SK-N-SH (cell line): Measurements from ENCODE around the gene GRAMD2B. TPM values are rescaled to one million over a fixed set of nuclear protein-coding genes. Genes with fewer than 3 reads are reported as not detected.

Source experiments
- CTCF ChIA-PET: fragments of 300-600, 350-600 bp; formaldehyde crosslinking; extraction: SDS; loops from one replicate; lab custom pipeline; 2021; lab: Yijun Ruan, JAX
- POLR2A ChIA-PET: fragments of 350-600 bp; sonication (Branson Sonifier 250); formaldehyde crosslinking; extraction: SDS; loops from one replicate; lab custom pipeline; 2020; ENCODE audit warnings: antibody characterized with exemption, inconsistent platforms; lab: Yijun Ruan, JAX
- DNase-seq: peaks from one replicate; pipeline ENCODE4 v3.0.0; 2012
- H2AFZ ChIP-seq: fragments of 200-600 bp; sonication (generic); 2 replicates; pipeline ENCODE4 v1.8.1; 2016; ENCODE audit warnings: antibody characterized with exemption, mild to moderate bottlenecking, low read depth
- H3F3A ChIP-seq: fragments of 200-600 bp; sonication (generic); replicated peaks from 2 replicates; pipeline ENCODE3; 2016; ENCODE audit warnings: antibody characterized with exemption, mild to moderate bottlenecking; ENCODE audit not compliant: insufficient read depth
- H3K27ac ChIP-seq, 2 experiments: fragments of 200-500 bp in 1 of 2; fragments of 200-600 bp in 1 of 2; sonication (Bioruptor generic) in 1 of 2; sonication (generic), shearing (Covaris generic) in 1 of 2; 2 replicates each; pipeline versions ENCODE4 v1.5.1 to v1.6.1; 2014 to 2016; ENCODE audit warnings: low read depth in 2 of 2, inconsistent platforms in 1 of 2, low read length in 1 of 2, mild to moderate bottlenecking in 1 of 2, mixed read lengths in 1 of 2
- H3K27me3 ChIP-seq: fragments of 200-600 bp; sonication (generic), shearing (Covaris generic); 2 replicates; pipeline ENCODE4 v1.6.1; 2016; ENCODE audit warnings: mixed run types; ENCODE audit not compliant: insufficient read depth
- H3K36me3 ChIP-seq, 2 experiments: fragments of 200-500 bp in 1 of 2; fragments of 200-600 bp in 1 of 2; sonication (Bioruptor generic) in 1 of 2; sonication (generic) in 1 of 2; replicated peaks in 1 of 2; 2 replicates each; pipeline versions ENCODE3 to v1.5.1; 2014 to 2016; ENCODE audit warnings: low read length in 1 of 2, mild to moderate bottlenecking in 1 of 2; ENCODE audit not compliant: insufficient read depth in 2 of 2, control insufficient read depth in 1 of 2
- H3K4me1 ChIP-seq, 2 experiments: fragments of 200-500 bp in 1 of 2; fragments of 200-600 bp in 1 of 2; sonication (Bioruptor generic) in 1 of 2; sonication (generic), shearing (Covaris generic) in 1 of 2; 2 replicates each; pipeline versions ENCODE4 v1.5.1 to v1.6.1; 2014 to 2016; ENCODE audit warnings: low read depth in 1 of 2, low read length in 1 of 2, mixed run types in 1 of 2; ENCODE audit not compliant: insufficient read depth in 2 of 2, control insufficient read depth in 1 of 2
- H3K4me2 ChIP-seq: fragments of 200-600 bp; sonication (generic), shearing (Covaris generic); 2 replicates; pipeline ENCODE4 v1.6.1; 2017; ENCODE audit warnings: mixed run types
- H3K4me3 ChIP-seq, 2 experiments: fragments of 200-500 bp in 1 of 2; fragments of 200-600 bp in 1 of 2; sonication (Bioruptor generic) in 1 of 2; sonication (generic), shearing (Covaris generic) in 1 of 2; 2 replicates each; pipeline versions ENCODE4 v1.5.1 to v1.8.1; 2014 to 2016; ENCODE audit warnings: low read depth in 2 of 2, inconsistent platforms in 1 of 2, low read length in 1 of 2, mild to moderate bottlenecking in 1 of 2, mixed read lengths in 1 of 2, moderate library complexity in 1 of 2
- H3K79me2 ChIP-seq: fragments of 200-600 bp; sonication (generic); 2 replicates; pipeline ENCODE4 v1.8.1; 2017; ENCODE audit warnings: mild to moderate bottlenecking; ENCODE audit not compliant: insufficient read depth
- H3K9ac ChIP-seq: fragments of 200-600 bp; sonication (generic); 2 replicates; pipeline ENCODE4 v1.6.1; 2017; ENCODE audit warnings: mixed run types
- H3K9me2 ChIP-seq: fragments of 200-600 bp; sonication (generic); 2 replicates; pipeline ENCODE4 v1.6.1; 2017; ENCODE audit warnings: mixed run types
- H3K9me3 ChIP-seq: fragments of 200-600 bp; sonication (generic); 2 replicates; pipeline ENCODE4 v1.6.1; 2017; ENCODE audit warnings: mixed run types, mild to moderate bottlenecking, moderate library complexity
- H4K20me1 ChIP-seq: fragments of 200-600 bp; sonication (generic); 2 replicates; pipeline ENCODE4 v1.6.1; 2017; ENCODE audit warnings: mild to moderate bottlenecking, mixed run types; ENCODE audit not compliant: insufficient read depth
- ELF1 ChIP-seq: IDR thresholded peaks from 2 replicates; pipeline ENCODE4 v1.4.0; 2012
- EZH2phosphoT487 ChIP-seq: fragments of 200-600 bp; sonication (generic); IDR thresholded peaks from 2 replicates; pipeline ENCODE4 v1.6.1; 2017; ENCODE audit warnings: low read depth, mixed run types, mild to moderate bottlenecking, antibody characterized with exemption, moderate library complexity, borderline replicate concordance
- FOSL2 ChIP-seq: IDR thresholded peaks from 2 replicates; pipeline ENCODE4 v1.4.0; 2012; ENCODE audit warnings: low read depth, mild to moderate bottlenecking, moderate library complexity, borderline replicate concordance
- FOXM1 ChIP-seq: IDR thresholded peaks from 2 replicates; pipeline ENCODE4 v1.4.0; 2012; ENCODE audit warnings: low read depth, mild to moderate bottlenecking
- MAX ChIP-seq: IDR thresholded peaks from 2 replicates; pipeline ENCODE4 v1.4.0; 2012; ENCODE audit warnings: low read depth
- MEF2A ChIP-seq: IDR thresholded peaks from 2 replicates; pipeline ENCODE4 v1.4.0; 2012; ENCODE audit warnings: low read depth, borderline replicate concordance
- MXI1 ChIP-seq: IDR thresholded peaks from 2 replicates; pipeline ENCODE4 v1.6.1; 2012; ENCODE audit warnings: mild to moderate bottlenecking, low read depth, low read length, improper control_type of control experiment
- PBX3 ChIP-seq: IDR thresholded peaks from 2 replicates; pipeline ENCODE4; 2012
- POLR2AphosphoS5 ChIP-seq: IDR thresholded peaks from 2 replicates; pipeline ENCODE4 v1.6.1; 2012; ENCODE audit warnings: low read depth, low read length
- RCOR1 ChIP-seq: fragments of 150-350 bp; IDR thresholded peaks from 2 replicates; pipeline ENCODE4 v1.6.1; 2017; ENCODE audit warnings: antibody characterized with exemption, low read length
- TCF12 ChIP-seq: IDR thresholded peaks from 2 replicates; pipeline ENCODE4 v1.4.0; 2012
- TEAD4 ChIP-seq: IDR thresholded peaks from 2 replicates; pipeline ENCODE4 v1.4.0; 2012; ENCODE audit warnings: mild to moderate bottlenecking, borderline replicate concordance; ENCODE audit not compliant: insufficient read depth
- USF1 ChIP-seq: IDR thresholded peaks from 2 replicates; pipeline ENCODE4 v1.4.0; 2012; ENCODE audit warnings: low read depth, borderline replicate concordance
- USF2 ChIP-seq: fragments of 150-350 bp; IDR thresholded peaks from 2 replicates; pipeline ENCODE4 v1.6.1; 2017; ENCODE audit warnings: antibody characterized with exemption, low read length, low read depth, borderline replicate concordance
- YY1 ChIP-seq: IDR thresholded peaks from 2 replicates; pipeline ENCODE4 v1.4.0; 2012; ENCODE audit warnings: low read depth, mild to moderate bottlenecking
- ZBTB33 ChIP-seq: IDR thresholded peaks from 2 replicates; pipeline ENCODE4 v1.4.0; 2012; ENCODE audit warnings: low read depth, borderline replicate concordance
- WGBS: methylation state at CpG from one replicate; pipeline ENCODE4 v1.1.6; 2017; ENCODE audit warnings: low lambda C conversion rate; 5-methylcytosine and 5-hydroxymethylcytosine counted together
- polyA plus RNA-seq, 3 experiments: library from polyadenylated mRNA; depleted of rRNA; stranded (reverse); fragments of >200 nt; gene quantifications; 2 replicates each; pipeline ENCODE4 v1.2.3, GENCODE V29; 2012

The GRAMD2B gene
- polyA plus RNA-seq, 1 of the 3 experiments (the other 2 are of a cell fraction), result 16.0 TPM

- TF ChIP-seq ZBTB33 (no peak), EZH2phosphoT487 (no peak), USF2 (no peak), MAX (no peak), PBX3 (peak; percentile 31; the same call in 1 of the 2 replicates), TCF12 (peak; percentile 83)
Measured at GRCh38 chr5:126433701-126434100, 10.5 kb downstream of the GRAMD2B start (continued).

GRCh38 chr5:126435261-126435660 is 12.1 kb downstream of the GRAMD2B start:
- H3K27ac ChIP-seq, result no peak overlapping the region
- no peaks in the 10 kb centered on the region for H3K9me3 ChIP-seq
- no peak overlapping the region for H3K4me2 ChIP-seq
- no peak overlapping the region for H3K4me3 ChIP-seq
- H3F3A ChIP-seq, result no peaks in the 10 kb centered on the region
- H3K27me3 ChIP-seq, result no peaks in the 10 kb centered on the region
- H3K9ac ChIP-seq, result no peak overlapping the region
- H2AFZ ChIP-seq, result no peak overlapping the region
- WGBS, result 86% methylated on average over 8 of the region's 8 CpGs
- peaks cover 63% of the 10 kb centered on the region; the same call in 1 of the 2 replicates for H3K79me2 ChIP-seq
- ChIA-PET POLR2A (no interaction called here), CTCF (interaction anchor here (0.6 kb wide), 1 partner anchor 760 kb away, joined by 3 read pairs; no protein-coding TSS in a partner anchor)
- DNase-seq, result no peak
- TF ChIP-seq MXI1, result no peak
- no peak for TF ChIP-seq USF2
- no peak for TF ChIP-seq ELF1
- H3K4me1 ChIP-seq, result peaks cover 0 to 6% of the 10 kb centered on the region in 2 experiments; a peak in 1 of 4 replicates
- H3K36me3 ChIP-seq, result peaks cover 2 to 7% of the 10 kb centered on the region in 2 experiments
- no peaks in the 10 kb centered on the region for H3K9me2 ChIP-seq
- no peaks in the 10 kb centered on the region for H4K20me1 ChIP-seq

- peaks cover 2 to 10% of the 10 kb centered on the region in 2 experiments for H3K36me3 ChIP-seq
- peaks cover 62% of the 10 kb centered on the region; the same call in 1 of the 2 replicates for H3K79me2 ChIP-seq
- H3K27ac ChIP-seq, result no peak overlapping the region
- H3K4me1 ChIP-seq, result peaks cover 0 to 6% of the 10 kb centered on the region in 2 experiments; a peak in 1 of 4 replicates
- no peak for DNase-seq
- H3F3A ChIP-seq, result peaks cover under 1% of the 10 kb centered on the region
- H3K9ac ChIP-seq, result no peak overlapping the region
- POLR2A ChIA-PET, result no interaction called here
- TF ChIP-seq USF1 (no peak), TEAD4 (no peak), MEF2A (no peak), POLR2AphosphoS5 (no peak), YY1 (no peak), FOXM1 (no peak), RCOR1 (no peak), FOSL2 (no peak)
- H2AFZ ChIP-seq, result no peak overlapping the region
- no peaks in the 10 kb centered on the region for H4K20me1 ChIP-seq
- CTCF ChIA-PET, result interaction anchor here (0.6 kb wide), 1 partner anchor 761 kb away, joined by 3 read pairs; no protein-coding TSS in a partner anchor
- H3K4me3 ChIP-seq, result no peak overlapping the region
- WGBS, result 84% methylated on average over 2 of the region's 2 CpGs
- H3K27me3 ChIP-seq, result no peaks in the 10 kb centered on the region
- H3K9me3 ChIP-seq, result 0 out of 2 replicates have a peak, but pooled peaks cover 3% of the 10 kb centered on the region
- no peaks in the 10 kb centered on the region for H3K9me2 ChIP-seq
- H3K4me2 ChIP-seq, result no peak overlapping the region
Measured at GRCh38 chr5:126435714-126436113, 12.5 kb downstream of the GRAMD2B start.
